Amniotic epithelial cell (primary cell): ENCODE results near the gene CBL.
A peak's percentile ranks its signal among the peaks of the same experiment; 100 is the strongest.

Source experiments
- DNase-seq: peaks from one replicate; pipeline ENCODE4 v3.0.0-alpha.2; 2010; ENCODE audit warnings: low read depth

CBL gene

GRCh38 chr11:119267645-119268044, 61.5 kb downstream of the CBL start:
- DNase-seq, result no peak

- DNase-seq, result no peak
Observed at GRCh38 chr11:119273721-119274120, 67.6 kb downstream of the CBL start.

GRCh38 chr11:119277660-119278059, 71.5 kb downstream of the CBL start:
- no peak for DNase-seq

- peak; percentile 92 for DNase-seq
Observed at GRCh38 chr11:119282495-119282894, 76.4 kb downstream of the CBL start.

GRCh38 chr11:119284344-119285157, 78.4 kb downstream of the CBL start:
- peak; percentile 46 for DNase-seq

GRCh38 chr11:119285431-119285830, 79.3 kb downstream of the CBL start:
- DNase-seq, result no peak

GRCh38 chr11:119288219-119288618, 82.1 kb downstream of the CBL start:
- DNase-seq, result no peak

- no peak for DNase-seq
Observed at GRCh38 chr11:119290894-119291497, 84.9 kb downstream of the CBL start.

GRCh38 chr11:119293461-119293860, 87.3 kb downstream of the CBL start:
- DNase-seq, result no peak

- no peak for DNase-seq
Observed at GRCh38 chr11:119295178-119295577, 89.0 kb downstream of the CBL start.

- DNase-seq, result no peak
Observed at GRCh38 chr11:119297938-119298337, 91.8 kb downstream of the CBL start.

GRCh38 chr11:119298726-119299125, 92.6 kb downstream of the CBL start:
- DNase-seq, result no peak

GRCh38 chr11:119299416-119299815, 93.3 kb downstream of the CBL start:
- DNase-seq, result no peak

GRCh38 chr11:119300198-119300964, 94.2 kb downstream of the CBL start:
- no peak for DNase-seq

- DNase-seq, result no peak
Observed at GRCh38 chr11:119303227-119303718, 97.1 kb downstream of the CBL start.

GRCh38 chr11:119305556-119306372, 99.6 kb downstream of the CBL start:
- no peak for DNase-seq

- peak; percentile 90 for DNase-seq
Observed at GRCh38 chr11:119306373-119306890, 100.3 kb downstream of the CBL start.

GRCh38 chr11:119307219-119307618, 101.1 kb downstream of the CBL start:
- DNase-seq, result no peak

- DNase-seq, result no peak
Observed at GRCh38 chr11:119307974-119308373, 101.8 kb downstream of the CBL start.

- DNase-seq, result no peak
Observed at GRCh38 chr11:119309411-119309810, 103.3 kb downstream of the CBL start.

GRCh38 chr11:119309953-119310681, 104.0 kb downstream of the CBL start:
- no peak for DNase-seq
